ENCODE results near the gene GLOD5. TPM values are rescaled to one million over a fixed set of nuclear protein-coding genes. Genes with fewer than 3 reads are reported as not detected.

The GLOD5 gene
- polyA plus RNA-seq, 2 of the 4 experiments (the other 2 are of a cell fraction) = not detected

DNA sequence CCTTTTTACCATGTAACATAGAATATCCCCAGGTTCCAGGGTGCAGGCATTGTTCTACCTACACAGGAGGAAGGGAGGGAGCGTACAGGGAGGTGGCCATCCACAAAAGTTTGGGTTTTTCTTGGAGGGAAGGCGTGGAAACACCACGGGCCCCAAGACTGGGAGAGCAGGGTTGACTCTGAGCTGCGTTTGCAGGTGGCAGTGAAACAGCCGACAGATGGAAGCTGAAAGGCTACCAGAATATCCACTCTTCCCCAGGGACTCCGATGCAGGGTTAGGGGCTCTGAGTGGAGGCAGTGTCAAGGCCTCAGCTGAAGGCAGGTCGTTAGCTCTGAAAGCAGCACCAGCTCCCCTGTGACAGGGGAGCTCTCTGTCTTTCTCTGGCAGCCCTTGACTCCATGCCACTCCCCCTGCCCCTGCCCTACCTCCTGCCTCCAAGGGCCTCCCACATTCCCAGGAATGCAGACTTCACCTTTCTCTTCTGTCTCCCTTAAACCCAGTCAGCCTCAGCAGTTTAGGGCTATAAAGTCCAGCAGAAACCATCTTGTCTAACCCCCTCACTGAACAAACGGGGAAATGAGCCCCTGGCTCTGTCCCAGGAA is 14.0 kb upstream of the GLOD5 start:
- POLR2A ChIA-PET = interaction anchor here (1.6 kb wide), 1 partner anchor 10 kb away, joined by 8 read pairs; no protein-coding TSS in a partner anchor
- 49% methylated on average over 8 of the region's 8 CpGs for WGBS (ENCODE audit: missing lambda C conversion rate)

DNA sequence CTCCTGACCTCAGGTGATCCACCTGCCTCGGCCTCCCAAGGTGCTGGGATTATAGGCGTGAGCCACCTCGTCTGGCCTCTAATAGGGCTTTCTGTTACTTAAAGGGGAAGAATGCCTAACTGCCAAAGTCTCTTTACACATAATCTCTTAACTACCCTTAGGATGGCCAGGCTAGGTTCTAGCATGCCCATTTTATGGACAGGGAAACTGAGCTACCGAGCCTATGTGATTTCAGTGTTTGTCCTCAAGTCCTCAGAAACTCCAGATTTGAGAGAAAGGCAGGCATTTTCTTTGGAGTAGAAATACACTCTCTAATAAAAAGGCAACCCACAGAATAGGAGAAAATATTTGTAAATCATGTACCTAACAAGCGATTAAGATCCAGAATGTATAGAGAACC is 12.4 kb upstream of the GLOD5 start:
- no peaks in the 10 kb centered on the region for H3K4me1 ChIP-seq
- TF ChIP-seq RFX5 (IDR thresholded peaks at IDR 0.05) (no peak), CHD2 (IDR thresholded peaks at IDR 0.05; ENCODE audit: low read length, partially characterized antibody) (no peak), HOXB5 (CRISPR knock-in tag; IDR thresholded peaks at IDR 0.05) (no peak), KDM1A (IDR thresholded peaks at IDR 0.05; ENCODE audit: low read depth) (no peak), EHMT2 (IDR thresholded peaks at IDR 0.05; ENCODE audit: low read depth) (no peak), RAD21 (conservative IDR thresholded peaks at IDR 0.05 in 1 of 2, IDR thresholded peaks at IDR 0.05 in 1 of 2) (no peak)
- TF ChIP-seq, protein P1, sequence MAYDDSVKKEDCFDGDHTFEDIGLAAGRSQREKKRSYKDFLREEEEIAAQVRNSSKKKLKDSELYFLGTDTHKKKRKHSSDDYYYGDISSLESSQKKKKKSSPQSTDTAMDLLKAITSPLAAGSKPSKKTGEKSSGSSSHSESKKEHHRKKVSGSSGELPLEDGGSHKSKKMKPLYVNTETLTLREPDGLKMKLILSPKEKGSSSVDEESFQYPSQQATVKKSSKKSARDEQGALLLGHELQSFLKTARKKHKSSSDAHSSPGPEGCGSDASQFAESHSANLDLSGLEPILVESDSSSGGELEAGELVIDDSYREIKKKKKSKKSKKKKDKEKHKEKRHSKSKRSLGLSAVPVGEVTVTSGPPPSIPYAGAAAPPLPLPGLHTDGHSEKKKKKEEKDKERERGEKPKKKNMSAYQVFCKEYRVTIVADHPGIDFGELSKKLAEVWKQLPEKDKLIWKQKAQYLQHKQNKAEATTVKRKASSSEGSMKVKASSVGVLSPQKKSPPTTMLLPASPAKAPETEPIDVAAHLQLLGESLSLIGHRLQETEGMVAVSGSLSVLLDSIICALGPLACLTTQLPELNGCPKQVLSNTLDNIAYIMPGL (CRISPR knock-in tag; IDR thresholded peaks at IDR 0.05; ENCODE audit: borderline replicate concordance) = no peak
- TF ChIP-seq, protein P2, sequence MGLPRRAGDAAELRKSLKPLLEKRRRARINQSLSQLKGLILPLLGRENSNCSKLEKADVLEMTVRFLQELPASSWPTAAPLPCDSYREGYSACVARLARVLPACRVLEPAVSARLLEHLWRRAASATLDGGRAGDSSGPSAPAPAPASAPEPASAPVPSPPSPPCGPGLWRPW (IDR thresholded peaks at IDR 0.05) = no peak
- WGBS (ENCODE audit: missing lambda C conversion rate) = 45% methylated on average over 5 of the region's 5 CpGs

More for the DNA sequence above, 14.0 kb upstream of the GLOD5 start:
- no peak overlapping the region for H3K27ac ChIP-seq
- H3K4me1 ChIP-seq = no peaks in the 10 kb centered on the region
- TF ChIP-seq, protein P3, sequence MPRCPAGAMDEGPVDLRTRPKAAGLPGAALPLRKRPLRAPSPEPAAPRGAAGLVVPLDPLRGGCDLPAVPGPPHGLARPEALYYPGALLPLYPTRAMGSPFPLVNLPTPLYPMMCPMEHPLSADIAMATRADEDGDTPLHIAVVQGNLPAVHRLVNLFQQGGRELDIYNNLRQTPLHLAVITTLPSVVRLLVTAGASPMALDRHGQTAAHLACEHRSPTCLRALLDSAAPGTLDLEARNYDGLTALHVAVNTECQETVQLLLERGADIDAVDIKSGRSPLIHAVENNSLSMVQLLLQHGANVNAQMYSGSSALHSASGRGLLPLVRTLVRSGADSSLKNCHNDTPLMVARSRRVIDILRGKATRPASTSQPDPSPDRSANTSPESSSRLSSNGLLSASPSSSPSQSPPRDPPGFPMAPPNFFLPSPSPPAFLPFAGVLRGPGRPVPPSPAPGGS (IDR thresholded peaks at IDR 0.05) = no peak
- TF ChIP-seq ZSCAN20 (CRISPR knock-in tag; IDR thresholded peaks at IDR 0.05) (no peak), NPAS2 (CRISPR knock-in tag; IDR thresholded peaks at IDR 0.05; ENCODE audit: borderline replicate concordance) (no peak)
- DNase-seq (ENCODE audit: low read depth in 1 of 2, low spot score in 1 of 2) = no peak
- no peak overlapping the region for H3K4me3 ChIP-seq
- no peak for FAIRE-seq
- no peak for ATAC-seq
- H3K4me2 ChIP-seq = no peak overlapping the region
- CTCF ChIA-PET = interaction anchor here (0.6 kb wide), 1 partner anchor 1375 kb away, joined by 3 read pairs; no protein-coding TSS in a partner anchor
- no peaks in the 10 kb centered on the region for H3K9me3 ChIP-seq

DNA sequence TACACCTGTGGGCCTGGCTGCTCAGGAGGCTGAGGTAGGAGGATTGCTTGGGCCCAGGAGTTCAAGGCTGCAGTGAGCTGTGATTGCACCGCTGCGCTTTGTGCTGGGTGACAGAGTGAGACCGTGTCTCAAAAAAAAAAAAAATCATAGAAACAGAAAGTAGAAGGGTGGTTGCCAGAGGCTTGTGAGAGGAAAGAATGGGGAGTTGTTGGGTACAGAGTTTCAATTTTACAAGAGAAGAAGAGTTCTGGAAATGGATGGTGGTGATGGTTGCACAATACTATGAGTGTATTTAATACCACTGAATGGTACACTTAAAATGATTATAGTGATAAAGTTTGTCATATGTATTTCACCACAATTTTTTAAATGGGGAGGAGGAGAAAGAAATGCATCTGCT is 10.2 kb upstream of the GLOD5 start:
- CTCF ChIA-PET = interaction anchor here (1.4 kb wide), 1 partner anchor 33 kb away, joined by 5 read pairs; no protein-coding TSS in a partner anchor
- 87% methylated on average over 3 of the region's 3 CpGs for WGBS (ENCODE audit: missing lambda C conversion rate)

More for the DNA sequence above, 12.4 kb upstream of the GLOD5 start:
- ATAC-seq (no peak), FAIRE-seq (peak; percentile 39), DNase-seq (ENCODE audit: low read depth in 1 of 2, low spot score in 1 of 2) (no peak)
- Histone ChIP-seq H3K27ac (no peak overlapping the region), H3K4me2 (no peak overlapping the region), H3K9me3 (no peaks in the 10 kb centered on the region), H3K4me3 (no peak overlapping the region)
- CTCF ChIA-PET = interaction anchor here (0.9 kb wide), 1 partner anchor 13 kb away, joined by 3 read pairs; the partner anchor contains the start of gene GLOD5
- POLR2A ChIA-PET = no interaction called here

More for the DNA sequence above, 10.2 kb upstream of the GLOD5 start:
- DNase-seq (ENCODE audit: low read depth in 1 of 2, low spot score in 1 of 2) (no peak), FAIRE-seq (no peak), ATAC-seq (no peak)
- no peak overlapping the region for H3K4me2 ChIP-seq
- H3K27ac ChIP-seq = no peak overlapping the region
- no peaks in the 10 kb centered on the region for H3K9me3 ChIP-seq
- no peak for TF ChIP-seq HOXB13 (CRISPR knock-in tag; IDR thresholded peaks at IDR 0.05; ENCODE audit: low read depth)
- no peak for TF ChIP-seq EP300 (IDR thresholded peaks at IDR 0.05)
- no peak for TF ChIP-seq FOSB (CRISPR knock-in tag; IDR thresholded peaks at IDR 0.05)
- TF ChIP-seq POLR2A (IDR thresholded peaks at IDR 0.05; ENCODE audit: low read length) = no peak
- no peak for TF ChIP-seq CEBPB (IDR thresholded peaks at IDR 0.05)
- no peak for TF ChIP-seq NR3C1 (IDR thresholded peaks at IDR 0.05)
- TF ChIP-seq, protein P4, sequence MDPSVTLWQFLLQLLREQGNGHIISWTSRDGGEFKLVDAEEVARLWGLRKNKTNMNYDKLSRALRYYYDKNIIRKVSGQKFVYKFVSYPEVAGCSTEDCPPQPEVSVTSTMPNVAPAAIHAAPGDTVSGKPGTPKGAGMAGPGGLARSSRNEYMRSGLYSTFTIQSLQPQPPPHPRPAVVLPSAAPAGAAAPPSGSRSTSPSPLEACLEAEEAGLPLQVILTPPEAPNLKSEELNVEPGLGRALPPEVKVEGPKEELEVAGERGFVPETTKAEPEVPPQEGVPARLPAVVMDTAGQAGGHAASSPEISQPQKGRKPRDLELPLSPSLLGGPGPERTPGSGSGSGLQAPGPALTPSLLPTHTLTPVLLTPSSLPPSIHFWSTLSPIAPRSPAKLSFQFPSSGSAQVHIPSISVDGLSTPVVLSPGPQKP (IDR thresholded peaks at IDR 0.05; ENCODE audit: low read depth, low read length) = no peak
- no peak for TF ChIP-seq ESRRA (IDR thresholded peaks at IDR 0.05; ENCODE audit: borderline replicate concordance, low read length)
- no peak for TF ChIP-seq FOXS1 (CRISPR knock-in tag; IDR thresholded peaks at IDR 0.05)
- no peak for TF ChIP-seq HDAC2 (IDR thresholded peaks at IDR 0.05)
- TF ChIP-seq, protein P3 (IDR thresholded peaks at IDR 0.05) = no peak
- POLR2A ChIA-PET = no interaction called here
- H3K4me3 ChIP-seq = no peak overlapping the region
- H3K4me1 ChIP-seq = 0 out of 3 replicates have a peak, but pooled peaks cover 5% of the 10 kb centered on the region
